Natural killer cell (primary cell): Measurements from ENCODE around the gene KLHL3. TPM values are rescaled to one million over a fixed set of nuclear protein-coding genes. Genes with fewer than 3 reads are reported as not detected.

Source experiments
- ATAC-seq, 3 donors: fragments of 150-1000 bp in 2 of 3; fragments of 200-7000 bp in 1 of 3; cut with Tn5 transposase; 1 replicate in 1 of 3; 2 replicates in 2 of 3; pipeline ENCODE4 v1.10.0; 2021; ENCODE audit warnings: mild to moderate bottlenecking in 2 of 3, moderate library complexity in 2 of 3
- DNase-seq, 2 donors: peaks; one replicate each; pipeline versions ENCODE4 v3.0.0 to v3.0.0-alpha.2; 2013 to 2021; ENCODE audit warnings: mixed read lengths in 1 of 2
- H3K27ac ChIP-seq: one replicate; pipeline ENCODE4 v1.5.1; 2013; ENCODE audit warnings: mild to moderate bottlenecking, low read length
- H3K27me3 ChIP-seq: one replicate; pipeline ENCODE4 v1.6.1; 2013; ENCODE audit warnings: low read length; ENCODE audit not compliant: control insufficient read depth, insufficient read depth
- H3K36me3 ChIP-seq: one replicate; pipeline ENCODE4 v1.6.1; 2013; ENCODE audit warnings: low read length; ENCODE audit not compliant: control insufficient read depth, insufficient read depth
- H3K4me1 ChIP-seq: one replicate; pipeline ENCODE4 v1.6.1; 2013; ENCODE audit warnings: low read length; ENCODE audit not compliant: control insufficient read depth, insufficient read depth
- H3K4me3 ChIP-seq: one replicate; pipeline ENCODE4 v1.5.1; 2013; ENCODE audit warnings: low read length
- H3K9me3 ChIP-seq: one replicate; pipeline ENCODE4 v1.6.1; 2013; ENCODE audit warnings: low read length; ENCODE audit not compliant: control insufficient read depth, insufficient read depth
- H3K27ac Mint-ChIP-seq, 2 donors: one replicate each; pipeline ENCODE4 v1.8.0; 2022; ENCODE audit warnings: mild to moderate bottlenecking in 2 of 2, mixed read lengths in 2 of 2, moderate library complexity in 1 of 2
- H3K27me3 Mint-ChIP-seq, 2 donors: one replicate each; pipeline ENCODE4 v1.8.0; 2022; ENCODE audit warnings: low read depth in 2 of 2, mixed read lengths in 2 of 2
- H3K36me3 Mint-ChIP-seq: one replicate; pipeline ENCODE4 v1.8.0; 2022; ENCODE audit warnings: mixed read lengths
- H3K4me1 Mint-ChIP-seq, 2 donors: one replicate each; pipeline ENCODE4 v1.8.0; 2022; ENCODE audit warnings: mixed read lengths in 2 of 2
- H3K4me3 Mint-ChIP-seq: one replicate; pipeline ENCODE4 v1.8.0; 2022; ENCODE audit warnings: mild to moderate bottlenecking, moderate library complexity, mixed read lengths
- H3K9me3 Mint-ChIP-seq, 2 donors: one replicate each; pipeline ENCODE4 v1.8.0; 2022; ENCODE audit warnings: mixed read lengths in 2 of 2
- CTCF ChIP-seq: fragments of 200-600 bp; IDR thresholded peaks from one replicate; pipeline ENCODE4 v1.8.0; 2022; ENCODE audit warnings: antibody characterized with exemption
- WGBS: methylation state at CpG from one replicate; pipeline ENCODE4 v1.1.7; 2013; ENCODE audit warnings: missing lambda C conversion rate; ENCODE audit not compliant: insufficient coverage; 5-methylcytosine and 5-hydroxymethylcytosine counted together
- intact Hi-C: fragments of 100-400 bp; cut with micrococcal nuclease; formaldehyde crosslinking; loops from one replicate; pipeline ENCODE4 v1.14.2; 2022
- total RNA-seq, 4 donors: library from RNA; stranded (reverse); fragments of 120-200 nt in 1 of 4; gene quantifications; one replicate each; pipeline versions ENCODE4 v1.2.3 to v1.2.4, GENCODE V29; 2013 to 2022

KLHL3 gene
- total RNA-seq, 3 donors from 2014 or later (not counting 1 experiment from before 2014, with no cell fraction given), result 11.2 to 14.0 (median 13.2) TPM

GRCh38 chr5:137738947-137739346, 3.1 kb upstream of the KLHL3 start:
- Mint-ChIP-seq H3K9me3 (no peaks in the 10 kb centered on the region), H3K27ac (no peak overlapping the region), H3K4me1 (peaks cover 0 to 6% of the 10 kb centered on the region in 2 donors), H3K27me3 (no peaks in the 10 kb centered on the region), H3K36me3 (no peaks in the 10 kb centered on the region), H3K4me3 (no peak overlapping the region)
- Histone ChIP-seq H3K4me3 (no peak overlapping the region), H3K27me3 (no peaks in the 10 kb centered on the region), H3K9me3 (no peaks in the 10 kb centered on the region), H3K4me1 (peaks cover 29% of the 10 kb centered on the region), H3K27ac (no peak overlapping the region), H3K36me3 (no peaks in the 10 kb centered on the region)
- no peak for ATAC-seq
- DNase-seq, result no peak
- intact Hi-C loops, result no loop called here
- 60% methylated on average over 2 of the region's 3 CpGs for WGBS
- no peak for TF ChIP-seq CTCF

- no peaks in the 10 kb centered on the region for H3K36me3 Mint-ChIP-seq
- no peaks in the 10 kb centered on the region for H3K27me3 Mint-ChIP-seq
- no peak overlapping the region for H3K27ac Mint-ChIP-seq
- no peaks in the 10 kb centered on the region for H3K9me3 Mint-ChIP-seq
- H3K9me3 ChIP-seq, result no peaks in the 10 kb centered on the region
- H3K27ac ChIP-seq, result peak overlapping the region; percentile 21
- DNase-seq, result peak in 1 of 2 donors; percentile 72
- ATAC-seq, result peak in 1 of 3 donors; percentile 34
- WGBS, result 47% methylated on average over 3 of the region's 5 CpGs
- H3K27me3 ChIP-seq, result no peaks in the 10 kb centered on the region
- intact Hi-C loops, result no loop called here
- peak overlapping the region; percentile 35 for H3K4me3 Mint-ChIP-seq
- H3K4me1 Mint-ChIP-seq, result peaks cover 0 to 6% of the 10 kb centered on the region in 2 donors
- TF ChIP-seq CTCF, result no peak
- H3K4me1 ChIP-seq, result peaks cover 31% of the 10 kb centered on the region
- no peak overlapping the region for H3K4me3 ChIP-seq
- no peaks in the 10 kb centered on the region for H3K36me3 ChIP-seq
These were observed 1.7 kb upstream of the KLHL3 start for GRCh38 chr5:137737349-137738131.

- ATAC-seq (no peak), DNase-seq (no peak)
- no peak for TF ChIP-seq CTCF
- Mint-ChIP-seq H3K27ac (no peak overlapping the region), H3K4me1 (peaks cover 0 to 6% of the 10 kb centered on the region in 2 donors), H3K9me3 (no peaks in the 10 kb centered on the region), H3K36me3 (no peaks in the 10 kb centered on the region), H3K27me3 (no peaks in the 10 kb centered on the region), H3K4me3 (no peak overlapping the region)
- Histone ChIP-seq H3K36me3 (no peaks in the 10 kb centered on the region), H3K27ac (no peak overlapping the region), H3K4me1 (peaks cover 31% of the 10 kb centered on the region), H3K27me3 (no peaks in the 10 kb centered on the region), H3K4me3 (no peak overlapping the region), H3K9me3 (no peaks in the 10 kb centered on the region)
- WGBS, result 100% methylated on average over 1 of the region's 1 CpG
- intact Hi-C loops, result no loop called here
These were observed 607 bp upstream of the KLHL3 start for GRCh38 chr5:137736496-137736895.
